SK-N-SH (cell line): Measurements from ENCODE around the gene IRX2.

Experiments
- RAD21 ChIP-seq: IDR thresholded peaks from 2 replicates; pipeline ENCODE4 v1.6.1; 2012; ENCODE audit warnings: mild to moderate bottlenecking, low read length
- RCOR1 ChIP-seq: fragments of 150-350 bp; IDR thresholded peaks from 2 replicates; pipeline ENCODE4 v1.6.1; 2017; ENCODE audit warnings: antibody characterized with exemption, low read length
- SMC3 ChIP-seq: IDR thresholded peaks from 2 replicates; pipeline ENCODE4 v1.6.1; 2012; ENCODE audit warnings: low read depth, low read length, improper control_type of control experiment
- TAF1 ChIP-seq: IDR thresholded peaks from 2 replicates; pipeline ENCODE4 v1.6.1; 2012; ENCODE audit warnings: low read depth, mild to moderate bottlenecking, low read length, moderate library complexity, borderline replicate concordance
- TF ChIP-seq, protein P1 (sequence below): fragments of 200-600 bp; sonication (generic); IDR thresholded peaks from 2 replicates; pipeline ENCODE4 v1.6.1; 2017; ENCODE audit warnings: antibody characterized with exemption, mild to moderate bottlenecking, moderate library complexity
- TF ChIP-seq, protein P2 (sequence below): fragments of 150-350 bp; IDR thresholded peaks from 2 replicates; pipeline ENCODE4 v1.6.1; 2016; ENCODE audit warnings: mild to moderate bottlenecking, low read depth, low read length

GRCh38 chr5:2758632-2759031 lies 7.2 kb upstream of the IRX2 start:
- TF ChIP-seq RAD21: no peak
- TF ChIP-seq, protein P1, sequence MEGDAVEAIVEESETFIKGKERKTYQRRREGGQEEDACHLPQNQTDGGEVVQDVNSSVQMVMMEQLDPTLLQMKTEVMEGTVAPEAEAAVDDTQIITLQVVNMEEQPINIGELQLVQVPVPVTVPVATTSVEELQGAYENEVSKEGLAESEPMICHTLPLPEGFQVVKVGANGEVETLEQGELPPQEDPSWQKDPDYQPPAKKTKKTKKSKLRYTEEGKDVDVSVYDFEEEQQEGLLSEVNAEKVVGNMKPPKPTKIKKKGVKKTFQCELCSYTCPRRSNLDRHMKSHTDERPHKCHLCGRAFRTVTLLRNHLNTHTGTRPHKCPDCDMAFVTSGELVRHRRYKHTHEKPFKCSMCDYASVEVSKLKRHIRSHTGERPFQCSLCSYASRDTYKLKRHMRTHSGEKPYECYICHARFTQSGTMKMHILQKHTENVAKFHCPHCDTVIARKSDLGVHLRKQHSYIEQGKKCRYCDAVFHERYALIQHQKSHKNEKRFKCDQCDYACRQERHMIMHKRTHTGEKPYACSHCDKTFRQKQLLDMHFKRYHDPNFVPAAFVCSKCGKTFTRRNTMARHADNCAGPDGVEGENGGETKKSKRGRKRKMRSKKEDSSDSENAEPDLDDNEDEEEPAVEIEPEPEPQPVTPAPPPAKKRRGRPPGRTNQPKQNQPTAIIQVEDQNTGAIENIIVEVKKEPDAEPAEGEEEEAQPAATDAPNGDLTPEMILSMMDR: no peak
- TF ChIP-seq, protein P2, sequence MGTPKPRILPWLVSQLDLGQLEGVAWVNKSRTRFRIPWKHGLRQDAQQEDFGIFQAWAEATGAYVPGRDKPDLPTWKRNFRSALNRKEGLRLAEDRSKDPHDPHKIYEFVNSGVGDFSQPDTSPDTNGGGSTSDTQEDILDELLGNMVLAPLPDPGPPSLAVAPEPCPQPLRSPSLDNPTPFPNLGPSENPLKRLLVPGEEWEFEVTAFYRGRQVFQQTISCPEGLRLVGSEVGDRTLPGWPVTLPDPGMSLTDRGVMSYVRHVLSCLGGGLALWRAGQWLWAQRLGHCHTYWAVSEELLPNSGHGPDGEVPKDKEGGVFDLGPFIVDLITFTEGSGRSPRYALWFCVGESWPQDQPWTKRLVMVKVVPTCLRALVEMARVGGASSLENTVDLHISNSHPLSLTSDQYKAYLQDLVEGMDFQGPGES: no peak
- no peak for TF ChIP-seq RCOR1
- no peak for TF ChIP-seq SMC3
- TF ChIP-seq TAF1: no peak
